Endodermal cell (in vitro differentiated cells): Measurements from ENCODE around the gene OSBPL8. TPM values are rescaled to one million over a fixed set of nuclear protein-coding genes. Genes with fewer than 3 reads are reported as not detected.

Experiments used
- DNase-seq: peaks from one replicate; pipeline ENCODE4 v3.0.0-alpha.2; 2017
- H3K27ac ChIP-seq: 2 replicates; pipeline ENCODE4 v1.5.1; 2013; ENCODE audit warnings: mild to moderate bottlenecking, low read depth, low read length, moderate library complexity
- H3K27me3 ChIP-seq: 2 replicates; pipeline ENCODE4 v1.6.1; 2013; ENCODE audit warnings: mild to moderate bottlenecking, low read length, moderate library complexity; ENCODE audit not compliant: insufficient read depth, control insufficient read depth, poor library complexity, severe bottlenecking
- H3K36me3 ChIP-seq: 2 replicates; pipeline ENCODE4 v1.7.0; 2013; ENCODE audit warnings: mild to moderate bottlenecking, low read length, moderate library complexity; ENCODE audit not compliant: control insufficient read depth, insufficient read depth
- H3K4me1 ChIP-seq: one replicate; pipeline ENCODE4 v1.7.0; 2013; ENCODE audit warnings: low read length; ENCODE audit not compliant: control insufficient read depth, insufficient read depth
- H3K4me3 ChIP-seq: 2 replicates; pipeline ENCODE4 v1.5.1; 2013; ENCODE audit warnings: mild to moderate bottlenecking, low read length, moderate library complexity
- H3K9ac ChIP-seq: 2 replicates; pipeline ENCODE4 v1.6.1; 2013; ENCODE audit warnings: mild to moderate bottlenecking, low read length, moderate library complexity; ENCODE audit not compliant: poor library complexity, severe bottlenecking; ENCODE audit errors: extremely low read depth
- H3K9me3 ChIP-seq: 2 replicates; pipeline ENCODE4 v1.6.1; 2013; ENCODE audit warnings: mild to moderate bottlenecking, low read length, moderate library complexity; ENCODE audit not compliant: control insufficient read depth
- H3K27ac Mint-ChIP-seq: 2 replicates; pipeline ENCODE4 v1.8.0; 2020; ENCODE audit warnings: mixed read lengths
- H3K27me3 Mint-ChIP-seq: 2 replicates; pipeline ENCODE4 v1.8.0; 2021; ENCODE audit warnings: mild to moderate bottlenecking, mixed read lengths; ENCODE audit not compliant: insufficient read depth
- H3K36me3 Mint-ChIP-seq: 2 replicates; pipeline ENCODE4 v1.8.0; 2020; ENCODE audit warnings: low read depth, mixed read lengths
- H3K4me1 Mint-ChIP-seq: 2 replicates; pipeline ENCODE4 v1.8.0; 2020; ENCODE audit warnings: mixed read lengths
- H3K4me3 Mint-ChIP-seq: 2 replicates; pipeline ENCODE4 v1.8.0; 2020; ENCODE audit warnings: mild to moderate bottlenecking, moderate library complexity, mixed read lengths
- H3K9me3 Mint-ChIP-seq: 2 replicates; pipeline ENCODE4 v1.8.0; 2020; ENCODE audit warnings: mild to moderate bottlenecking, mixed read lengths
- WGBS, 2 experiments: methylation state at CpG; one replicate each; pipeline versions ENCODE4 v1.1.5 to v1.1.7; 2013; ENCODE audit warnings: missing lambda C conversion rate in 2 of 2, mixed read lengths in 1 of 2; ENCODE audit not compliant: insufficient coverage in 1 of 2, insufficient read length in 1 of 2; 5-methylcytosine and 5-hydroxymethylcytosine counted together
- total RNA-seq, 2 donors: library from RNA; stranded (reverse); fragmentation: NEBNext Ultra II Directional in 1 of 2; extraction: Animal tissue kit (Norgen Biotek cat#: 25700) in 1 of 2; gene quantifications; 2 replicates in 1 of 2; 3 replicates in 1 of 2; pipeline ENCODE4 v1.2.1, GENCODE V29; 2021
- TF ChIP-seq, protein P1 (sequence below): fragments of 200-600 bp; sonication (generic); conservative IDR thresholded peaks from 2 replicates; pipeline ENCODE4 v1.5.0; 2021; ENCODE audit warnings: antibody characterized with exemption, mild to moderate bottlenecking

OSBPL8 gene
- total RNA-seq, 2 donors from 2014 or later = 44.0 to 58.8 TPM

DNA sequence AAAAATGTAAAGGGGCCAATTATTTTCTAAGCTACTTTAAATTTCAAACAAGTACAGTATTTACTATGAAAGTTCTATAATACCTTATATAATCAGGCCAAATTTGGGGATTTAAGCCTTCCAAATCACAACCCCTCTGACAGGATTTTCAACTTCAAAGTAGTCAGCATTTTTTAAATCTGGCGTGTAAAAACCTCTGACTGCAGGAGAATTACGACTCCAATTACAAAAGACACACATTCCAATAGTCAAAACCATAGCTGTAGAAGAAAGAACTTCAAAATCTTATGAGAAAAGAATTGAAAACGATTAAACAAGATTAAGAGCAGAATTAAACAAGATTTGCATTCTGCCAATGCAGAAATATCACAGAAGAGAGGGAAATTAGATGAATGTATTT, 12.7 kb downstream of the OSBPL8 start:
- Histone ChIP-seq H3K9ac (no peak overlapping the region), H3K36me3 (no peaks in the 10 kb centered on the region), H3K27me3 (no peaks in the 10 kb centered on the region), H3K4me3 (no peak overlapping the region), H3K9me3 (no peaks in the 10 kb centered on the region), H3K27ac (peak overlapping the region; percentile 9), H3K4me1 (no peaks in the 10 kb centered on the region)
- H3K4me3 Mint-ChIP-seq = no peak overlapping the region
- H3K36me3 Mint-ChIP-seq = no peaks in the 10 kb centered on the region
- no peaks in the 10 kb centered on the region for H3K27me3 Mint-ChIP-seq
- H3K27ac Mint-ChIP-seq = peak overlapping the region; percentile 16
- no peak for DNase-seq
- 50 to 63% methylated on average over 1 to 3 of the region's 3 CpGs for WGBS, 2 experiments
- TF ChIP-seq, protein P1, sequence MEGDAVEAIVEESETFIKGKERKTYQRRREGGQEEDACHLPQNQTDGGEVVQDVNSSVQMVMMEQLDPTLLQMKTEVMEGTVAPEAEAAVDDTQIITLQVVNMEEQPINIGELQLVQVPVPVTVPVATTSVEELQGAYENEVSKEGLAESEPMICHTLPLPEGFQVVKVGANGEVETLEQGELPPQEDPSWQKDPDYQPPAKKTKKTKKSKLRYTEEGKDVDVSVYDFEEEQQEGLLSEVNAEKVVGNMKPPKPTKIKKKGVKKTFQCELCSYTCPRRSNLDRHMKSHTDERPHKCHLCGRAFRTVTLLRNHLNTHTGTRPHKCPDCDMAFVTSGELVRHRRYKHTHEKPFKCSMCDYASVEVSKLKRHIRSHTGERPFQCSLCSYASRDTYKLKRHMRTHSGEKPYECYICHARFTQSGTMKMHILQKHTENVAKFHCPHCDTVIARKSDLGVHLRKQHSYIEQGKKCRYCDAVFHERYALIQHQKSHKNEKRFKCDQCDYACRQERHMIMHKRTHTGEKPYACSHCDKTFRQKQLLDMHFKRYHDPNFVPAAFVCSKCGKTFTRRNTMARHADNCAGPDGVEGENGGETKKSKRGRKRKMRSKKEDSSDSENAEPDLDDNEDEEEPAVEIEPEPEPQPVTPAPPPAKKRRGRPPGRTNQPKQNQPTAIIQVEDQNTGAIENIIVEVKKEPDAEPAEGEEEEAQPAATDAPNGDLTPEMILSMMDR = no peak
- no peaks in the 10 kb centered on the region for H3K9me3 Mint-ChIP-seq
- peaks cover 46% of the 10 kb centered on the region for H3K4me1 Mint-ChIP-seq

DNA sequence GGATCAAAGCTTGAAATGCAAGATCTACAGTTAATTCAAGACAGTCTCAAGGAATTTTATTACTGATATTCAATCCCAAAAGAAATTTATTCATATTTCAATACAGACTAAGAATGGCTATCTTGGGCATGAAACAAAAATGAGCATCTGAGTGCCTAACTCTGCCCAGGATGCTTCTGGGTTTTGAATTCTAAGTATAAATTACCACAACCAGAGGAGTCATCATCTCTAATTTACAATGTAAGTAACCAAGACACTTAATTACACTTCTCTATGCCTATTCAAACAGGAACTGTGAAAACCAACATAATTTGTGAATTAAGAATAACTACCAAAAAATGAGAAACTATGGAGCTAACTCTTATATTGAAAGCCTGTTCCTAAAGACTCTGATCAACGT, 14.1 kb downstream of the OSBPL8 start:
- no peaks in the 10 kb centered on the region for H3K9me3 Mint-ChIP-seq
- WGBS, 2 experiments = 96% methylated on average over 1 of the region's 1 CpG; no CpG with 5 or more reads in 1 of the 2 experiments

DNA sequence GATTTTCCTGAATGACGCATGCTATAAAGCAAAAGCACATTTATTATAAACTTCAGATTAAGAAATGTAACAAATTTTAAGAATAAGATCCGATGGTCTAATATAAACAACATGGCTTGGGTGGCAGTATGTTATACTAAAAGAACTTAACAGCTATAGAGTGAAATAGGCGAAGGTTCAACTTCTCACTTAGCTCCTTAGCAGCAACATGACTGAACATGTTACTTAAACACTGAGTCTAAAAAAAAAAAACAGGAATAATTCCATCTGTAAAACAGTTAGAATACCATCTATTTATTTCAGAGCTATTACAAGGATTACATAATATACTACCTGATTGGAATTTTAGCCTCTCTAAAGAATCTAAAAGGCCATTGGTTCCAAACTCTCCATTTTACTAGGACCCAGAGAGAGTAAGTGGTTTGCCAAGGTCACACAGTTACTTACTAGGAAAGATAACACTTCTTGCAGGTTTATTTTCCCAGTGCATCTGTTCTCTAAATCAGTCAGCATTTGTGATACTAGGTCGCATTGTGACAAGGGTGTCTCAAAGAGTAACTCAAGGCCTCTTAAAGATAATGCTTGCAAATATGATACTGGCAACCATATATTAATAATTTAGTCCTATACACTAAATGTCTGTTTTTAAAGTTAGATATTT, 14.8 kb downstream of the OSBPL8 start:
- no peak for DNase-seq

More for the DNA sequence above, 14.1 kb downstream of the OSBPL8 start:
- H3K27ac ChIP-seq = no peak overlapping the region
- Mint-ChIP-seq H3K27ac (no peak overlapping the region), H3K4me1 (peaks cover 41% of the 10 kb centered on the region), H3K27me3 (no peaks in the 10 kb centered on the region), H3K36me3 (no peaks in the 10 kb centered on the region), H3K4me3 (no peak overlapping the region)
- TF ChIP-seq, protein P1 = no peak
- H3K9me3 ChIP-seq = no peaks in the 10 kb centered on the region
- no peak overlapping the region for H3K4me3 ChIP-seq
- H3K4me1 ChIP-seq = no peaks in the 10 kb centered on the region
- no peak for DNase-seq
- no peaks in the 10 kb centered on the region for H3K36me3 ChIP-seq
- no peaks in the 10 kb centered on the region for H3K27me3 ChIP-seq
- no peak overlapping the region for H3K9ac ChIP-seq

More for the DNA sequence above, 14.8 kb downstream of the OSBPL8 start:
- no peaks in the 10 kb centered on the region for H3K36me3 Mint-ChIP-seq
- H3K9me3 ChIP-seq = no peaks in the 10 kb centered on the region
- no peak overlapping the region for H3K27ac Mint-ChIP-seq
- no peaks in the 10 kb centered on the region for H3K27me3 Mint-ChIP-seq
- no peak overlapping the region for H3K27ac ChIP-seq
- H3K4me1 ChIP-seq = no peaks in the 10 kb centered on the region
- no peak overlapping the region for H3K9ac ChIP-seq
- H3K36me3 ChIP-seq = no peaks in the 10 kb centered on the region
- H3K4me3 ChIP-seq = no peak overlapping the region
- H3K4me1 Mint-ChIP-seq = peaks cover 46% of the 10 kb centered on the region
- H3K9me3 Mint-ChIP-seq = no peaks in the 10 kb centered on the region
- H3K27me3 ChIP-seq = no peaks in the 10 kb centered on the region
- 89 to 100% methylated on average over 1 to 4 of the region's 4 CpGs for WGBS, 2 experiments
- TF ChIP-seq, protein P1 = no peak
- no peak overlapping the region for H3K4me3 Mint-ChIP-seq
